HG03432 (cell line): ENCODE data around the gene CHTF8.
"Not testable (repeated sequence)": the region's sequence is repeated elsewhere in the genome, so short reads cannot be mapped to it uniquely, and the experiment has no call there.

Source experiments
- ATAC-seq: cut with Tn5 transposase; IDR thresholded peaks from one replicate; pipeline ENCODE4 v1.9.1; 2021; ENCODE audit warnings: mild to moderate bottlenecking, moderate library complexity; ENCODE audit not compliant: unreplicated experiment

Gene CHTF8

GRCh38 chr16:69139464-69139863 is 7.1 kb upstream of the CHTF8 start:
- ATAC-seq, result not testable (repeated sequence)

DNA sequence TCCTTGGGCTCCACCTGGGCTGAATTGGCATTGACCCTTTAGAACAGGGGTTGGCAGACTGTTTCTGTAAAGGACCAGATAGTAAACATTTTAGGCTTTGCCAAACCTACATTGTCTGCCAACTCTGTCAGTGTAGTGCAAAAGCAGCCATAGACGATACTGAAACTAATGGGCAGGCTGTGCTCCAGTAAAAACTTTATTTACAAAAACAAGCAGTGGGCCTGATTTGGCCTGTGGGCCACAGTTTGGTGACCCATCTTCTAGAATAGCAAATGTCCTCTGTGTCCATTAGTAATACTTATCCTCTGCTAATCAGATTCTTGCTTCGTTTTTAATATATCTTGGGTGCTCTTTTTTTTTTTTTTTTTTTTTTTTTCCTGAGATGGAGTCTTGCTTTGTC is 6.2 kb upstream of the CHTF8 start:
- ATAC-seq, result no peak

- no peak for ATAC-seq
Observed at GRCh38 chr16:69133373-69133954, 1.1 kb upstream of the CHTF8 start.

DNA sequence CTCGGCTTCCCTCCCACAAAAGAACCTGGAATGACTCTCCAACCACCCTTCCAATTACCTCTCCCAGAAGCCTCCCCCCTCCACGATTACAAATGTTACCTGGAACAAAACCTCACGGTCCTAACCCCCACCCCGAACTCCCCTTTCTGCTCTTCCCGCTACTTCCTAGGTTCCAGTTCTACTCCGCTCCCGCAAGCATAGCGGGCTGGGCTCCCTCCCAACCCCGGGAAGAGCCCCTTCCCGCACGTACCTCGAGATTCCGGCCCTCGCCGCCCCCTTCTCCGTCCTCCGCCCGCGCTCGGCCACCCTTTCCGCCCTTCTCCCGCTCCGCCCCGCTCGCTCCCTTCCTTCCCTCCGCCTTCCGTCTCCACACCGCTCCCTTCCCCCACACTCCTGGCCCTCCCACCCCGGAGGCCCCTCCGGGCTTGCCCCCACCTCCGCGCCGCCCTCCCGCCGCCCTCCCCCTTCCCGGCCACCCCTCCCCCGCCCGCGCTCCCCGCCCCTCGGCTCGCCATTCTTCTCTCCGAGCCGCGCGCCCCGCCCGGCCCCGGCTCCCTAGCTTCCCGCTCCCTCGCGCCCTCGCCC is 457 bp downstream of the CHTF8 start:
- ATAC-seq, result peak; percentile 51

DNA sequence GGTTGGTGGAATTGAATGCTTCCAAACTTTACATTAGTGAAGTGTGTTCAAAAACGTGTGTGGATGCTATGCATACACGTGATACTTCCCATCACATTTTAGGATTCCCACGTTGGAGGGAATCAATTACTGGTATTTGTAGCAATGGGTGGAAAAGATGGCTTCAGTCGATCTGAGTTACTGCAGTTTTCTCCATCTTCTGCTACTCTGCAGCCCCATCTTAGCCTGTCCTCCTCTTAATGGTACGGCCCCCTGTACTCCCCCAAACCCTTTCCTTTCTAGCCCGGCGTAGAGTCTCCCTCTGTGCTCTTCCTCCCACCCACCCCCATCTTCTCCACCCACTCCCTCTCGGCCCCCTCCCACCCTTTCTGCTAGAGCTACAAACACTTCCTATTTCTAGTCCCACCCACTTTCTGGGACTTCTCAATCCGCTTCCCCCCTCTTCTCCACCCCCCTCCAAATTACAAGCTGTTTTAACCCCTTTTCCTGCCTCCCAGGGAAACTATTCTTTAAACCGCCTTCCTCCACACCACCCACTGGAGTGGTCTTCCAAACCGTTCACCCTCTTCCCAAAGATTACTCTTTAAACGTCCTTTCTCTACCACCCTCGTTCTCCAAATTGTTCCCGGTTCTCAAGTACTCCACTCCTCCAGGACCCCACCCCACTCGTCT is 1.1 kb downstream of the CHTF8 start:
- ATAC-seq, result no peak

DNA sequence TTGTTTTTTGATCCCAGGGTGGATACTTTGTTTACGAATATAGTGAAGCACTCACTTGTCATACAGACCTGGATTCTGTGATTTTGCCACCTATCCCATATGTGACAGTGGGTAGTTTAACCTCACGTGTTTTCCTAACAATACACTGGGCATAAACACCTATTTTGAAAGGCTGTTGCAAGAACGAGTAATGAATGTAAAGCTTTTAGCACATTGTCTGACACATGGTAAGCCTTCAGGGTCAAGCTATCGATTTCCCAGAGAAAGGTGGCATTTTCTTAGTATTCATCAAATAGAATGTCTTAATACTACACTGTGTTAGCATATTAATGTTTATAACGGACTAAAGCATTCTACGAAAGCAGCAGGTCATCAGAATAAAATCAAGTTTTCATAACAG is 1.9 kb downstream of the CHTF8 start:
- ATAC-seq, result no peak

DNA sequence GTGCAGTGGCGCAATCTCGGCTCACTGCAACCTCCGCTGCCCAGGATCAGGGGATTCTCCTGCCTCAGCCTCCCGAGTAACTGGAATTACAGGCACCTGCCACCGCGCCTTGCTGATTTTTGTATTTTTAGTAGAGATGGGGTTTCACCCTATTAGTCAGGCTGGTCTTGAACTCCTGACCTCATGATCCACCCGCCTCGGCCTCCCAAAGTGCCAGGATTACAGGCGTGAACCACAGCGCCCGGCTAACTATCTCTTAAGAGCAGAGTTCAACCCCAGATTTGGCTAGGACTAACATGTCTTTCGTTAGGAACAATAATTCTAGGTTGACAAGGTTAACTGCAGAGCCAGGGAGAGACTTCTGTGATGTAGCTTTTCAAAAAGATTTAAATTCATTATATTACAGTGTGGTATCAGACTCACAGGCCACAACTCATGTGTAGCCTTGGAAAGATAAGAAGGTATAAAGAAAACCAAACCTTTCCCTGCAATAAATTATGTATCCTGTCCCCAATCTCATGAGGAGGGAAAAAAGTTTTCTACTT is 4.3 kb downstream of the CHTF8 start:
- ATAC-seq, result no peak

GRCh38 chr16:69126801-69127200 is 5.6 kb downstream of the CHTF8 start:
- ATAC-seq, result not testable (repeated sequence)

DNA sequence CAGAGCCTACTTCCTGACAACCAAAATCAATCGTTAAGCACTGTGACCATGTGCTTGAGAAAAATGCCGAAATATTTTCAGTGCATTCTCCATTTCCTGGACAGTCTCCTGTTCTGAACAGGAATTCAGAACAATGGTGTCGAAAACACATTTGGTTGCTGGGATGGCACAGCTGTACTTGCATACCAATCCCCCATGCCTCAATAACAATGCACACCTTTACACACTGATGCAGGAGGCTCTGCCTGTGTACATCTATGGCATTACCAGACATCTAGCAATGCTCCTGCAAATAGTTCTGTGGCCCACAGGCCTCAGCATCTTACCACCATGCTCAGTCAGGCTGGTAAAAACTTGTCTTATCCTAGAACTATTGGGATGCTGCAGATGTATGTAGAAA is 6.2 kb downstream of the CHTF8 start:
- no peak for ATAC-seq

GRCh38 chr16:69124961-69125360 is 7.4 kb downstream of the CHTF8 start:
- not testable (repeated sequence) for ATAC-seq

DNA sequence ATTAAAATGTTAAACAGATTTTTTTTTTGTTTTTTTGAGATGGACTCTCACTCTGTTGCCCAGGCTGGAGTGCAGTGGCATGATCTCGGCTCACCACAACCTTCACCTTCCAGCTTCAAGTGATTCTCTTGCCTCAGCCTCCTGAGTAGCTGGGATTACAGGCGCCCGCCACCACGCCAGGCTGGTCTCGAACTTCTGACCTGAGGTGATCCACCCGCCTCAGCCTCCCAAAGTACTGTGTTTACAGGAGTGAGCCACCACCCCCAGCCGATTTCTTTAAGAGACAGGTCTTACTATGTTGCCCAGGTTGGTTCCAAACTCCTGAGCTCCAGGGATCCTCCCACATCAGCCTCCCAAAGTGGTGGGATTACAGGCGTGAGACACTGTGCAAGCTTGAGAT is 8.0 kb downstream of the CHTF8 start:
- ATAC-seq, result not testable (repeated sequence)

DNA sequence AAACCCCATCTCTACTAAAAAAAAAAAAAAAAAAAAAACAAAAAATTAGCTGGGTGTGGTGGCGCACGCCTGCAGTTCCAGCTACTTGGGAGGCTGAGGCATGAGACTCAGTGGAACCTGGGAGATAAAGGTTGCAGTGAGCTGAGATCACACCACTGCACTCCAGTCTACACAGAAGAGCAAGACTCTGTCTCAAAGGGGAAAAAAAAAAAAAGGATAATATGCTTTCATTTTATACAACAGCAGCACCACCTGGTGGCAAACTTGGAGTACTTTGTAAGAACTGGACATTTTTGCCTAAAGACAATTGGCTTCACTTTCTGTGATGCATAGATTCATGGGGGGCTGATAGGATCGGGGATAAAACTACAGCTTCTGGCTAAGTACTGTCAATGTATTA is 8.5 kb downstream of the CHTF8 start:
- no peak for ATAC-seq

- no peak for ATAC-seq
Observed at GRCh38 chr16:69120096-69120664, 12.2 kb downstream of the CHTF8 start.

GRCh38 chr16:69119536-69119935 is 12.9 kb downstream of the CHTF8 start:
- ATAC-seq, result no peak

DNA sequence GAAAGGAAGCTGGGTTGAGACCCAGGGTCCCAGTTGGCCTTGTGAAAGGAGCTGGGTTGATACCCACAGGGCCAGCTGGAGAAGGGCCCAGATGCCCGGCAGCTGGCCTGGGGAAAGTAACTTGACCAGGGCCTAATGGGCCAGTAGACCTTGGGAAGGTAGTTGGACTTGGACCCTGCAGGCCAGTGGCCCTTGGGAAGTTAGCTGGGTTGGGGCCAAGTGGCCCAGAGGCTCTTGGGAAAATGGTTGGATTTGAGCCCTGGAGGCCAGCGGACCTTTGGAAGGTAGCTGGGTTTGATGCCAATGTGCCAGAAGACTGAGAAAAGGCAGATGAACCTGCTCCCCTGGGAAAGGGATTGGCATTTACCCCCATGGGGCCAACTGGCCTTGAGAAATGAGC is 13.4 kb downstream of the CHTF8 start:
- no peak for ATAC-seq

DNA sequence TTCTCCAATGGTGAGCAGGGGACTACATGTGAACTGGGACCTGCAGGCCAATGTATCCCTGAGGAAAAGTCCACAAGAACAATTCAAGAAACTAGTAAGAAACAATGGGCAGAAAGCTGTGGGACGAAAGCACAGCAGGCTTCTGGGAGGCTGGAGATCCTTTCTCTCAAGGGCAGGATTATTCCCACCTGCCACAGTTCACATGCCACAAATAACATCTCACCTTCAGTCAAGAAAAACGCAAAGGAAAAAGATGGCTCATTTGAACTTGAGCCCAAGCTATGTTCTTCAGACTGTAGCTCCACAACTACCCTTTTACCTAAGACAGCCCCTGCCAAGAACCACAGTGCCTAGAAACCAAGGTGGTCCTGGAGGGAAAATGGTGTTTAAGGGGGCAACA is 13.9 kb downstream of the CHTF8 start:
- no peak for ATAC-seq

GRCh38 chr16:69116906-69117305 is 15.5 kb downstream of the CHTF8 start:
- no peak for ATAC-seq

DNA sequence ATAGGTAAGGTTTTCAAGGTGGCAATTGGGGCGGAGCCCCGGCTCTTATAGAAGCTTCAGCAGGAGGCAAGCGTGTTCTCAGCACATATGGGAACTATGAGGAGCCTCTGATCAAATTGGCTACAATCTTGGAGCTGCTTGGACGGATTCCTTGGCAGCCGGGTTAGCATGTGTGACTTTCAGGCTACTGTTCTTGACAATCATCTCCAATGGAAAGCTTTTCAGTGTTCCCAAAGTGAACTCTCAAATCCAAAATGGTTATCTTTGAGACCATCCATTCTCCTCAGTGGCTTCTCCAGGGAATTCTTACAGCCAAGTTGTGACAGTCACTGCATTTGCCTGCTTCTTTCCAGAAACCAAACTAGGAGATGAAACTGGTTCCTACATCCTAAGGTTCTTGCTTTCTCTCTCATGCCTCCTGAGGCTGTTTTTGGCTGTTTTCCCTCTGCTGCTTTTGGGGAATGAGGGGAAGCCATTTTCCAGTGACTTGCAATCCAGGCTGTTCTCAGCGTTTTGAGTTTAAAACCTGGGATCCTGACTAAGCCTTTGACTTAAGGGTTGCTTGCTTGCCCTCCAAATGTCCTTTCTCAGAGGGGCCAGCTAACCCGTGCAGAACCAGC is 16.0 kb downstream of the CHTF8 start:
- no peak for ATAC-seq

DNA sequence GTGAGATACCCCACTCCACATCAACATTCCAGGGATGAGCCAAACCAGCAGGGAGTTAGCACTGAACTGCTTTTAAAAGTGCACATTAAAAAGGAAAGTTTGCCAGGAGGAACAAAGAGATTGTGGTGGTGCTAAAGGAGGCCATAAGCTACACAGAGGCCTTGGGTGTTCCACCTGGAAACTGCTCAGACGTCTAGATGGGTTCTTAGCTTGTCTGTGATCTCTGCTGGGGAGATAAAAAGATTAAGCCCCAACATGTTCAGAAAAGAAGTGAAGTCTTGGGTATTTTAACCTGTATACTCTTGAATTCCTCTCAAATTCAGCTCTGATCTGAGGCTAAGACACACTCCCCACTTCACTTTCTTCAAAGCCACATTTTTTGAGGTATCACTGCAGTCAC is 16.6 kb downstream of the CHTF8 start:
- no peak for ATAC-seq

- ATAC-seq, result no peak
Observed at GRCh38 chr16:69115361-69115760, 17.0 kb downstream of the CHTF8 start.

DNA sequence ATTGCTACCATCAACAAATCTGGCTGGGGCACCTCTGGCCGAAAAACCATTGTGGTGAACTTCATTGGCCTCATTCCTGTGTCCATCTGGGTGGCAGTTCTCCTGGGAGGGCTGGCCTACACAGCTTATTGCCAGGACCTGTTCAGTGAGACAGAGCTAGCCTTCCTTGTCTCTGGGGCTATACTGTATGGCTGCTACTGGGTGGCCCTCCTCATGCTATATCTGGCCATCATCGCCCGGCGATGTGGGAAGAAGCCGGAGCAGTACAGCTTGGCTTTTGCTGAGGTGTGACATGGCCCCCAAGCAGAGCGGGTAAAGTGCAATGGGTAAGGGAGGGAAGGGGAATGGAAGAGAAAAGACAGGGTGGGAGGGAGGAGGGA is 17.4 kb downstream of the CHTF8 start:
- ATAC-seq, result no peak
